ENCODE measurements around the gene TBC1D22A. TPM values are rescaled to one million over a fixed set of nuclear protein-coding genes. Genes with fewer than 3 reads are reported as not detected.

Gene TBC1D22A
- total and polyA plus RNA-seq, 2 donors from 2014 or later, result 24.6 to 39.4 TPM

DNA sequence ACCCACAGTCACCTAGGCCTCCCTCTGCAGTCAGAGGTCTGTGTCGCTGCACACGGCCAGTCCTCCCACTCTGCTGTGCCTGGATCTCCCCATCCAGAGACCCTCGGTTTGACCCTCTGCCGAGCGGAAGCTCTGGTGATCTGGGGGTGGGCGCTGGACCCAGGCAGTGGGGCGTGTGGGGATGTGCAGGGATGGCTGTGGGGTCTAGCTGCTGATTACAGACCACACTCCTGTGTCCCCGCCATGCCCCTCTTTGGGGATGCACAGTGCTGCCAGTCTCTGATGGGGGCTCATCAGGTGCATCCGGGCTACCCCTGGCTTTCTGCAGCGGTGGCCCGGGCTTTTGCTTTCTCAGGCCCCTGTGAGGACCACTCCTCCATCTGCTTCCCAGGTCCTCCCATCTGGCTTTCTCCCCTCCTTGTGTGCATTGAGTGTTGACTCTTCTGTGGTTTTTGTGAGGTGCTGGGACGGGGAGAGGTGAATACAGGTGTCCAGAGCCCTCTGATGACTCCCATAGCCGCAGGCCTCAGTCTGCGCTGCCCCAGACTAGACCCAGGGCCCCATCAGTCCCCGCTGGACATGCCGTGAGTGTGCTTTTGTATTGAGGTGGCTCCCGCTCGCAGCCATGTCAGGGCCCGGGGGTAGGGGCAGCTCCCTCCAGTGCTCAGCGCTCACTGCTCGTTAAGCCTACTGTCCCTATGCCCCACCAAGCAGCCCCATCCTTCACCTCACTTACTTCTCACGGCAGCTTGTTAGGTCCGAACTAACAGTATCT is 251.6 kb downstream of the TBC1D22A start:
- Histone ChIP-seq H3K9me3 (ENCODE audit: control insufficient read depth in 2 of 3, insufficient read depth in 1 of 3, low read length in 3 of 3) (peaks cover 0 to 4% (median 0%) of the 10 kb centered on the region in 3 donors), H3K27me3 (ENCODE audit: control insufficient read depth, insufficient read depth, low read length) (no peaks in the 10 kb centered on the region), H3K36me3 (ENCODE audit: control insufficient read depth in 2 of 3, insufficient read depth in 3 of 3, low read length in 3 of 3) (peaks cover 6 to 8% (median 6%) of the 10 kb centered on the region in 3 donors), H3K9ac (ENCODE audit: low read length in 3 of 3) (no peak overlapping the region), H3K4me1 (ENCODE audit: control insufficient read depth in 2 of 3, insufficient read depth in 2 of 3, low read depth in 1 of 3, low read length in 3 of 3) (peaks cover 0 to 2% (median 0%) of the 10 kb centered on the region in 3 donors), H3K27ac (ENCODE audit: low read depth in 2 of 2, low read length in 2 of 2) (no peak overlapping the region), H3K4me3 (ENCODE audit: low read length in 3 of 3) (no peak overlapping the region)
- no peak for FAIRE-seq
- intact Hi-C loops (cut with DNase I), result no loop called here
- no peak for TF ChIP-seq CTCF (IDR thresholded peaks at IDR 0.05; ENCODE audit: borderline replicate concordance, extremely low read depth, insufficient read depth)
- peak in 1 of 5 donors; percentile 55 for DNase-seq

- Histone ChIP-seq H3K9ac (ENCODE audit: low read length in 3 of 3) (no peak overlapping the region), H3K9me3 (ENCODE audit: control insufficient read depth in 2 of 3, insufficient read depth in 1 of 3, low read length in 3 of 3) (no peaks in the 10 kb centered on the region), H3K36me3 (ENCODE audit: control insufficient read depth in 2 of 3, insufficient read depth in 3 of 3, low read length in 3 of 3) (peaks cover 0 to under 1% (median 0%) of the 10 kb centered on the region in 3 donors), H3K27me3 (ENCODE audit: control insufficient read depth, insufficient read depth, low read length) (no peaks in the 10 kb centered on the region), H3K27ac (ENCODE audit: low read depth in 2 of 2, low read length in 2 of 2) (no peak overlapping the region), H3K4me1 (ENCODE audit: control insufficient read depth in 2 of 3, insufficient read depth in 2 of 3, low read depth in 1 of 3, low read length in 3 of 3) (peaks cover 0 to 2% (median 0%) of the 10 kb centered on the region in 3 donors), H3K4me3 (ENCODE audit: low read length in 3 of 3) (no peak overlapping the region)
- TF ChIP-seq CTCF (IDR thresholded peaks at IDR 0.05; ENCODE audit: borderline replicate concordance, extremely low read depth, insufficient read depth), result no peak
- no peak for FAIRE-seq
- intact Hi-C loops (cut with DNase I), result no loop called here
- peak in 1 of 5 donors; percentile 43 for DNase-seq
Observed at GRCh38 chr22:47014636-47015345, 252.3 kb downstream of the TBC1D22A start.

- TF ChIP-seq CTCF (IDR thresholded peaks at IDR 0.05; ENCODE audit: borderline replicate concordance, extremely low read depth, insufficient read depth), result no peak
- Histone ChIP-seq H3K27ac (ENCODE audit: low read depth in 2 of 2, low read length in 2 of 2) (no peak overlapping the region), H3K4me3 (ENCODE audit: low read length in 3 of 3) (no peak overlapping the region), H3K36me3 (ENCODE audit: control insufficient read depth in 2 of 3, insufficient read depth in 3 of 3, low read length in 3 of 3) (no peaks in the 10 kb centered on the region), H3K4me1 (ENCODE audit: control insufficient read depth in 2 of 3, insufficient read depth in 2 of 3, low read depth in 1 of 3, low read length in 3 of 3) (peaks cover 0 to 2% (median 0%) of the 10 kb centered on the region in 3 donors), H3K9me3 (ENCODE audit: control insufficient read depth in 2 of 3, insufficient read depth in 1 of 3, low read length in 3 of 3) (no peaks in the 10 kb centered on the region), H3K27me3 (ENCODE audit: control insufficient read depth, insufficient read depth, low read length) (no peaks in the 10 kb centered on the region), H3K9ac (ENCODE audit: low read length in 3 of 3) (no peak overlapping the region)
- DNase-seq (no peak), FAIRE-seq (no peak)
- intact Hi-C loops (cut with DNase I), result no loop called here
Observed at GRCh38 chr22:47015589-47016178, 253.2 kb downstream of the TBC1D22A start.
